OCI-M2 (cell line): ENCODE measurements around the gene PPARD.

ENCODE experiments used
- DNase-seq: peaks from one replicate; lab custom pipeline; 2025; ENCODE audit not compliant: unreplicated experiment; lab: John Stamatoyannopoulos, UW

PPARD gene

DNA sequence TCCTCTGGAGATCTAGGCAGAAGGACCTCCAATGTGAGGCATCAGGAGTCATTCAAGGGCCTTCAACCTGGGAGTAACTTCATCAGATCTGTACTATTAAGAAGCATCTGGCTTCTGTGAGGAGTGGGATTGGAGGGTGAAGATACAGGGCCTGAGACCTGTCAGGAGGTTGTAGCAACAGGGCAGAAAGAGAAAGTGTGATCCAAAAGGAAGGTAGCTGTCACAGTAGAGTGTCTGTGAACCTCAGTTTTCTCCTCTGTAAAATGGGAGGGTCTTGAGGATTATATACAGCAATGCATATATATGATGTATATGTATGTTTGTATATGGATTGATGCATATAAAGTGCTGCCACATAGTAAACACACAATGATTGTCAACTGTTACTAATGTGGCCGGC lies 123.3 kb downstream of the PPARD start:
- DNase-seq = no peak

DNA sequence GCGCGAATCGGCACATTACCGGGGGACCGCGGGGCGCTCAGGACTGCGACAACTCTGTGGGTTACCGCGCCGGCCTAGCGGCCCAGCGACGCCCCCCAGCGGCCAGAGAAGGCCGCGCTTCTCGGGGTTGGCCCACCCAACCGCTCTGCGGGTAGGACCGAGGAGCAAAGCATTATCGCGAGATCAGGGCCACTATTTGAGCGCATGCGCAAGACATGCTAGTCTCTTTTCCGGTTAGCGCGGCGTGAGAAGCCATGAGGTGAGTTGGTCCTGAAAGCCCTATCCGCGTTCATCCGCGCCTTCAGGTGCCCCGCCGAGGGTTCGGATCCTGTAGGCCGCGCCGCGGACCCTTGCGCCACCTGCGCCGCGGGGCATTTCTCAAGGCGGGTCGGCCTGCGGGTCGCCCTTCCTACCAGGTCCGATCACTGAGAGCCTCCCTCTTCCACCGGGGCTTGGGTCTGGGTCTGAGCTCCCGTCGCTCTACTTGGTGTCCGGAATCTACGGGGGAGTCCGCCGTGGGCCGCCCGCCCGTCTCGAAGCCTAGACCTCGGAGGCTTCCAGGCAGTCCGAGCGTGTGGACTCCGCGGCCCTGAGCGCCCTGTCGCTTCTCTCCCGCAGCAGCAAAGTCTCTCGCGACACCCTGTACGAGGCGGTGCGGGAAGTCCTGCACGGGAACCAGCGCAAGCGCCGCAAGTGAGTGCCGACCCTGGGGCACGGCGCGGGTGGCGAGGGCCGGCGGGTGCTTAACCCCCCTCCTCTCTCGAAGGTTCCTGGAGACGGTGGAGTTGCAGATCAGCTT lies 126.0 kb downstream of the PPARD start, which contains the start of gene RPL10A:
TSS of gene RPL10A (plus strand) at position 221 of the 799 bp plus-strand sequence. CDS start at position 255, 34 bp downstream.
- peak; percentile 92 for DNase-seq

DNA sequence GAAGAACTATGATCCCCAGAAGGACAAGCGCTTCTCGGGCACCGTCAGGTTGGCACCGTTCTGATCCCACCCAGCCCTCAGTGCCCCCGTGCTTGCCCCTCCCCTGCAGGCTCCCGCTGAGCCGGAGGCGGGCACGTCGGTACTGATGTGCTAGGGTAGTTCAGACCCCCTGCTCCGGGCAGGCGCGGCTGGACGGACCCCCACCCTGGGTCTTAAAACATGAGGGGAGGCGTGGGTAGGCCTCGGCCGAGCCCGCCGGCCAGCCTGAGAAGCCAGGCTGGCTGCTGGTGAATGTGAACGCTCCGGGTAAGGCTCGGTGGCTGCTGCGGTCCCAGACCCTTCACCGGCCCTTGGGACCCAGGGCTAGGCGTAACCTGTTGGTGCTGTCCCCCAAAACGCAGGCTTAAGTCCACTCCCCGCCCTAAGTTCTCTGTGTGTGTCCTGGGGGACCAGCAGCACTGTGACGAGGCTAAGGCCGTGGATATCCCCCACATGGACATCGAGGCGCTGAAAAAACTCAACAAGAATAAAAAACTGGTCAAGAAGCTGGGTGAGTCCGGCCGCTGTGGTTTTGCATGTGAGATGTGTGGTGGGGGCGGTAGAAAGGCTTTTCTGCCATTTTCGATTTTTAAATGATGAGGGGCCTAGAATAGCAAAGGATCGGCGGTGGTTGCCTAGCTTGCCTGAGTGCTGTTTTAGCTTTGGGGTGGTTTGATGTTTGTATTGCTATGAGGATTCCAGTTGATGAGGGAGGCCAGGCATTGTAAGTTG lies 126.8 kb downstream of the PPARD start:
- no peak for DNase-seq

DNA sequence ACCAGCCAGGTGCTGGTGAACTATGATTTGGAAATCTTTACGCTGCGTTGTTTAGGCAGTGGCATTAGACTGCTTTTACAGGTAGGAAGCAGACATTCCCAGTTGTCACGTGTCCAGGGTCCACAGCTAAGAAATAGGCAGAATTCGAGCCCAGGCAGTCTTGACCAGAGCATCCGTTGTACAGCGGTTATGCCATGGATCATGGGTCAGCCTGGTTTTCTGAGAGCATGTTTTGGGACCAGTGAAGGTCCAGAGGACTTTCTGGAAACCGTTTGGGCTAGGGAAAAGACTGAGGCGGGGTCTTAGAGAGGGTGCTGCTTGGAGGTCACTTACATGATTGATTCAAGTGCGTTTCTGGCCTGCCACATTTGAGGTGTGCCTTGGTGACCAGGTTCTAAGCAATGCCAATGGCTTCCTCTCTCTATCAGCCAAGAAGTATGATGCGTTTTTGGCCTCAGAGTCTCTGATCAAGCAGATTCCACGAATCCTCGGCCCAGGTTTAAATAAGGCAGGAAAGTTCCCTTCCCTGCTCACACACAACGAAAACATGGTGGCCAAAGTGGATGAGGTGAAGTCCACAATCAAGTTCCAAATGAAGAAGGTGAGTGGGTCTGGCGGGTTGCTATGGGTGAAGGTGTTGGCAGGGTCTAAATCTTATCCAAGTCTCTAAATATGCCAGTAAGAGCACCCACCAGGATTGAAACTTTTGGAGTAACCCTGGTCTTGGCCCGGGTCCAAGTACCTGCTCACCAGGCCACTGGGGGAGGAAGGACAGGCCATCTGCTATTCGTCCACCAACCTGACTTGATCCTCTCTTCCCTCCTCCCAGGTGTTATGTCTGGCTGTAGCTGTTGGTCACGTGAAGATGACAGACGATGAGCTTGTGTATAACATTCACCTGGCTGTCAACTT lies 127.6 kb downstream of the PPARD start:
- DNase-seq = no peak

DNA sequence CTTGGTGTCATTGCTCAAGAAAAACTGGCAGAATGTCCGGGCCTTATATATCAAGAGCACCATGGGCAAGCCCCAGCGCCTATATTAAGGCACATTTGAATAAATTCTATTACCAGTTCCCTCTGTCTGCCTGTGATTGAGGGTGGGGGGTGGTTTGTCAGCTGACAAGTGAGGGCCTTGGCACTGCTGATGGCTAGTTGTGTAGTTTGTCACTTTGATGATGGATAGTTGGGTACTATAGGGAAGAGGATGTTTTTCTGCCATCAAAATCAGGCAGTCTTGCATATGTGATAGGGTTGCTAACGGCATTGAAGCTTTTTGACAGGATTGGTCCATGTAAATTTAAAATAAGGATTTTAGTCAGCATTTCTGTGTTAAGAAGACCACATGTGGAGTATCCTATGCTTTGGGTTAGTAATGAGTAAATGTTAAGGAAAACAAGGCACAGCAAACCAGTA lies 128.3 kb downstream of the PPARD start:
- no peak for DNase-seq

DNA sequence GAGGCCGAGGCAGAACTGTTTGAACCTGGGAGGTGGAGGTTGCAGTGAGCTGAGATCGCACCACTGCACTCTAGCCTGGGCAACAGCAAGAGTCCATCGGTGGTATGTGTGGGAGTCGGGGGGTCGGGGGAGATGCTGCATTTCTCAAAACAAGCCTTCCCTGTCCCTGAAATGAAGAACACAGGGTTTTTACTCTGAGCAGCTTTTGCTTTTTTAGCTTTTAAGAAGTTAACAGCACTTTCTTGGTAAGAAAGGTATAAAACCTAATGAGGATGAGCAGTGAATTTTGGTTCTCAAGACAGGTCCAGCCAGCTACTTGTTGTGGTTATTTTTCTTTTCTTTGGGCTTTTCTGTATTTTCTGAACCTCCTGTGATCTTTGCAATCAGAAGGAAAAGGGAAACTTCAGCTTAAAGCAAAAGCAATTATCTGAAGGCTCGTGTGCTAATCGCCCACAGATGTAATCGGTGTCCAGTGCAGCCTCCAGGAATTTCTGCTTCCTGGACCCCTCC lies 129.5 kb downstream of the PPARD start:
- DNase-seq = no peak

DNA sequence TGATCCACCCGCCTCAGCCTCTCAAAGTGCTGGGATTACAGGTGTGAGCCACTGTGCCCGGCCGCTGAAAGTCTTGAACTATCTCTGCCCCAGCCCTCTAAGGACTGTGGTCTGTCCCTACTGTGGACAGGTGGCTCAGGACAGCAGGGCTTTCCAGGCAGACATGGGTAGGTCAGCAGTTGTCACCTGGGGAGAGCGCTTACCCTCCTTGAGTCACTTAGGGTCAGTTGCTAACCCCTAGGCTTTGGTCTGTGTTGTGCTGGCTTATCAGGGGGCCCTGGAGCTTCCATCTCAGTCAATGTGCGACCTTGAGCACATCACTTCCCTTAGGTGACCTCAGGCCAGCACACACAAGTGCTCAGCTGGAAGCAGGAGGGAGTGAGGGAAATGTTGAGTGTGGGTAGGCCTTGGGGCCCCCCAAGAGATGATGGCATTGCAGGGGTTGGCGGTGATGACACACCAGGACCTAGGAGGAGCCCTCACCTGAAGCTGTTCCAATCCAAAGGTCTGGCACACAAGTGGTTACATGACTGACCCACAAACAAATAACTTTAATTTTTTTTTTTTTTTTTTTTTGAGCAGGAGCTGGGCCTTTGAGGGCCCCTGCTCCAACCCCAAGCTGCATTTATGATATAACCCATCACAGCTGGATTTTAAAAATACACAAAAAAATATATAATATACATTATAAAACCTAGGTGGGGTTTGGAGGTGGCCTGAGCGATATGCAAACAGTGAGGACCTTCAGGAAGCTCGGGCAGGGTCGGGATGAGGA lies 130.9 kb downstream of the PPARD start:
- DNase-seq = no peak

DNA sequence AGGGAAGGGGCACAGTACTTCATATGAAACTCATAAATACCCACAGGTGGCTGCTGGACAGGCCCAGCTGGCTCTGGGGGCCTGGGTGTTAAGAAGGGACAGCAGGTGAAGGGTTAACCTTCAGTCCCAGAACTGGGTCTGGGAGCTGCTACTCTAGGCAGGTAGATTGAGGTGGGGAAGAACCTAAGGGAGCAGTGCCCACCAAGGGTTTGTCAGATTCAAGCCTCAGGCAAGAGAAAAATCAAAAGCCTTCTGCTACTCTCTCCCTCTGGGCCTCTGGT lies 131.4 kb downstream of the PPARD start:
- DNase-seq = no peak

DNA sequence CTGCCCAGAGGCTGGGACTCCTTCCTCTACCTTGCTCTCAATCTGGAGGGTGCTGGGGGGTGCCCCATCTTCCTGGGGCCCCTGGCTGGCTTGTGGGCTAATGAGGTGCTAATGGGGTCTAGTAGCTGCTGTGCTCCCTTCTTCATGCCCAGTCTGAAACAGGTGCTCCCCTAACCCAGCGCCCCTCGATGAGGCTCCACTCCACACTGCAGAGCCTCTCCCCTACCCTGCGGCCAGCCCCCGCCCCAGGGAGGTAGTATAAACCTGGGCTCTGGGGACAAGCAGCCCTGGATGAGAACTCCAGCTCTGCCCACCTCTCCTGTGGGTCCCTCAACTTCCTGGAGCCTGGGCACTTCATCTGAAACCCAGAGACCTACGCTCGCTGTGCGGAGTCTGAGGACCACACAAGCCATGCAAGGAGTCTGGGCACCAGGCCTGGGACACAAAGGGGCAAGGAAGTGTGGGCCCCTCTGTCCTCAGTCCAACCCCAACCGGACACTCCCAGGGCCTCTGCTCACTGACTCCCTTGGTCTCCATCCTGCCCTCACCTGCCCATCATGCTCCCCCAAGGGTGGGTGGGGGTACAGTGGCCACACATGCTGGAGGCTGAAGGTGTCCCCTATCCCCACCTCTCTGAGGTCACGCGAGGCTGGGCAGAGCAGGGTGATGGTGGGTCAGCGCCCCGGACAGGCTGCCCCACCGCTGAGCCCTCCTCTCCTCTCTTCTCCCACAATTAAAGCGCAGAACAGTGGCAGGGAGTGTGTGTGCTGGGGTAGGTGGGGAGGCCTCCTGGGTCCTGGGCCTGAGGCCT lies 132.0 kb downstream of the PPARD start:
- no peak for DNase-seq

DNA sequence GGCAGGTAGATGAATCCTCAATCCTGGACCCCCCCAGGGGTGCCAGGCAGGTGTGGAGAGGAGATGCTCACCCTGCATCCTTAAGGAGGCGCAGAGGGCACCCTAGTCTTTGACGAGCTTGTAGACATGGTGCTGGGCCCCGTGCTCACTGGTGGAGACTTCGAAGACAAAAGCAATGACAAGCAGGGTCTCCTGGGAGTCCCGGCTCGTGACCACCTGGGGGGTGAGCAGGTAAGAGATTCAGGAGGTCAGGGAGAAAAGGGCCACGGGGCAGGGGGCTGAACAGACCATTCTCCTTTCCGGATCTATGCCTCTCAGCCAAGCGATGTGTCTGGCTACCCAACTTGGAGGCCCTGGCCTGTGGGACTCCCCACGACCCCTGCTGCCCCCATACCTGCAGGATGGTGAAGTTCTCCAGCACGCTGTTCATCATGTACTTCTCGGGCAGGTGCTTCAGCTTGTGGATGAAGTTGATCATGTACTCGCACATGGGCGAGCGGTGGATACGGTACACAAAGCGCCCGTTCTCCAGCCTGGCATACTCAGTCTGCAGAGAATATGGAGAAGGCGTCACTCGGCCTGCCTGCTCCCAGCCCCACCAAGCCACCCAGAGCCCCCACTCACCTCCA lies 132.7 kb downstream of the PPARD start:
- DNase-seq = no peak

DNA sequence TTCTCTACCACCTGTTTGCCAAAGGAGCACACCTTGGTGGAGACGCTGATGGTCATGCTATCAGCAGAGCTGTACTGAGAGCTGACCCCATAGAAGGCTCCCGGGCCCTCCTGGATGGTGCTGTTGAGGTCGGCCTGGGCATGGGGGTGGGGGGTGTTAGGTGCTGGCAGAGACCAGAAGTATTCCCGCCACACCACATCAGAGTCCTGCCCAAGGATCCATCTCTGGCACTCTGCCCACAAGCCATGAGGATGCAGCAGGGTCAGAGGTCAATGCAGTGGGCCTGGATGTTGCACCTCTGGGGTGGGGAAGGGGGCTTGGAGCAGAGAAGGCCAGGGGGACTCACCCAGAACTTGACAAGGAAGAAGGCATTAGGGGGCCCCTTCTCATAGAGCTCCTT lies 133.2 kb downstream of the PPARD start:
- no peak for DNase-seq

DNA sequence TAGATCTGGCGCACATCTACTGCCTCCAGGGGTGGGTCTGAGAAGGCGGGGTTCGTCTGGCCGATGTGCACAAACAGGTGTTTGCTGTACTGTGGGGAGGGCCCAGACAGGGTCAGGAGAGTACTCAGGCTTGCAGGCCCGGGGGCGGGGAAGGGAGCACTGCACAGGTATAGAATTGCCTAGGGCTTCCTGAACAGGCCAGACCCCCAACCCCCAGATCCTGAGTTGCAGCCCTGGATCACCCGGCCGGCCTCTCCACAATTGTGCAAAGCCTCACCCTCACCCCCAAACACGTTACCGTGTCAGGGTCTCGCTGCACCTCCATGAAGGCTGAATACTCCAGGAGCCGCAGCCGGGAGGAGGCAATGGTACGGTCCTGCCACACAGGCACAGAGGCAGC lies 133.6 kb downstream of the PPARD start:
- no peak for DNase-seq

DNA sequence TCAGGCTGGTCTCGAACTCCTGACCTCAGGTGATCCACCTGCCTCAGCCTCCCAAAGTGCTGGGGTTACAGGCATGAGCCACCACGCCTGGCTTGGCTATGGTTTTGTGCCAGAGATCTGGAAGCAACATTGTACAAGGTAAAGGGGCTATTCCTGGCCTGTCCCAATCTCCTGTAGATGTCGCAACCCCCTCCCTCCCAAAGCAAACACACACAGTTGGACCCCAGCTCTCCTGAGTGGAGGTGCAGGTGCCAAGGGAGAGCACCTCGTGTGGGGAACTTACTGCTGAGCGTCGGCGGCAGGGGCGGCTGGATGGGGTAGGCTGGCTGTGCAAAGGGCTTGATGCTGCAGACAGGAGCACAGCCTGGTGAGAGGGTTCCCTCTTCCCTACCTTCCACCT lies 134.7 kb downstream of the PPARD start:
- no peak for DNase-seq
